Activated naive CD8-positive, alpha-beta T cell treated with anti-CD3 and anti-CD28 coated beads, Interleukin-2, amount 10 ng/mL, durations not matched to agents 7 days and 5 days (primary cell): ENCODE measurements around the gene RBKS. TPM values are rescaled to one million over a fixed set of nuclear protein-coding genes. Genes with fewer than 3 reads are reported as not detected.

Experiments used
- total RNA-seq, 2 experiments: library from RNA; stranded (reverse); gene quantifications; one replicate each; pipeline ENCODE4 v1.2.3, GENCODE V29; 2021

Gene RBKS
- total RNA-seq, 2 experiments from 2014 or later: 2.3 to 3.5 TPM

Other genes starting within 250 kb of the RBKS start
- 10 to 100 TPM; 42.8 to 43.4 TPM for gene SUPT7L, start 226.8 kb downstream of the RBKS start, total RNA-seq
- gene SLC4A1AP, start 226.5 kb downstream of the RBKS start, total RNA-seq: 10 to 100 TPM; 25.1 to 27.4 TPM
- 10 to 100 TPM; 47.7 to 50.3 TPM for gene MRPL33, start 118.7 kb downstream of the RBKS start, total RNA-seq
- 10 to 100 TPM; 50.7 to 51.0 TPM for gene BABAM2, start 342 bp upstream of the RBKS start, total RNA-seq